Medulla oblongata (tissue), 1 donor: Measurements from ENCODE around the gene MRRF.

Source experiments
- DNase-seq: peaks from one replicate; pipeline ENCODE4 v3.0.0-alpha.2; 2015; ENCODE audit errors: extremely low spot score

Gene MRRF

GRCh38 chr9:122332083-122332482 is 67.4 kb downstream of the MRRF start:
- no peak for DNase-seq

DNA sequence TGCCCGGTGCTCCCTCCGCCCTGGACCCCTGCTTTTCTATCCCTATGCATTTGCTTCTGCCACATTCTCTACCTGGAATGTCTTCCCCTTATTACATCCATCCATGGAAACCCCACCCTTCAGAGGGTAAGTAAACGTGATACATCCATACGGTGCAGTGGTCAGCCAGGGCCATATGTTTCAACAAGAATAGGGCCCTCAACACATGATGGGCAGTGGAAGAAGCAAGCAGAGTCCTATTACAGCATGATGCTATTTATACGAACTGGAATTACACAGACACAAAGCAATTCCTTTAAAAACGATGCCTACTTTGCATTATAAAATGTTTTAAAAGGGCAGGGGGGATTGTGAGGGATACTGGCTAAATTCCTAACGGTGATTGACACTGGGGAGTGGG is 68.0 kb downstream of the MRRF start:
- DNase-seq = no peak

- DNase-seq = no peak
Measured at GRCh38 chr9:122333169-122333808, 68.6 kb downstream of the MRRF start.

DNA sequence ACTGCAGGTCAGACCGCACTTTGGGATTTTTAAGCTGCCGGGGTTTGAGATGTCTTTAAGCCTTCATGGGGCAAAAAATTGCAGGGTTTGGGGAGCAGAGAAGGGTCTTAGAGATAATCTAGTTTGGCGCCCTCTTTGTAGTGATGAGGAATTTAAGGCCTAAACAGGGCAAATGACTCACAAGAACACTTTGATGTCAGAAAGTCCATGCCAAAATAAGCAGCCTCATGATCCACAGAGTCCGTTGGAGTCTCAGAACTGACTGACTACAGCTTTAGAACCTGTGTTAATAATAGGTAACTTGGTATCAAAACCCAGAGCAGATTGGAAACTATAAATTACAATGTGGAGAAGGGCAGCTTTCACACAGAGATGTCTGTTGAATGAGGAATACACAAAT is 70.2 kb downstream of the MRRF start:
- no peak for DNase-seq

DNA sequence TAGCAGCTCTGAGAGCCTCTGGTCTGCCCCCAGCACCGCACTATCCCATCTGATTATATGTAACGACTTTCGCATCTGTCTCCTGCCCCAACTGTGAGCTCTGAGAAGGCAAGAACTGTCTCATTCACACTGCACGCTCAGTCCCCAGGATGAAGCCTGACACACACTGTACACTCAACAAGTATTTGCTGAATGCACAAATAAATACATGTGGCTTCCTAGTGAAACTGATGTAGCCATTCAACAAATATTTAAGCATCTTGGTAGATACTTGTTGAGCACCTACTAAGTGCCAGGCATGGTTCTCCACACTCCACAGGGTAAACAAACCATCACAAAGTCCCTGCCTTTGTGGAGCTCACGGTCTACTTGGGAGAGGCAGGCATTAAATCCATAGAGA is 71.5 kb downstream of the MRRF start:
- no peak for DNase-seq

DNA sequence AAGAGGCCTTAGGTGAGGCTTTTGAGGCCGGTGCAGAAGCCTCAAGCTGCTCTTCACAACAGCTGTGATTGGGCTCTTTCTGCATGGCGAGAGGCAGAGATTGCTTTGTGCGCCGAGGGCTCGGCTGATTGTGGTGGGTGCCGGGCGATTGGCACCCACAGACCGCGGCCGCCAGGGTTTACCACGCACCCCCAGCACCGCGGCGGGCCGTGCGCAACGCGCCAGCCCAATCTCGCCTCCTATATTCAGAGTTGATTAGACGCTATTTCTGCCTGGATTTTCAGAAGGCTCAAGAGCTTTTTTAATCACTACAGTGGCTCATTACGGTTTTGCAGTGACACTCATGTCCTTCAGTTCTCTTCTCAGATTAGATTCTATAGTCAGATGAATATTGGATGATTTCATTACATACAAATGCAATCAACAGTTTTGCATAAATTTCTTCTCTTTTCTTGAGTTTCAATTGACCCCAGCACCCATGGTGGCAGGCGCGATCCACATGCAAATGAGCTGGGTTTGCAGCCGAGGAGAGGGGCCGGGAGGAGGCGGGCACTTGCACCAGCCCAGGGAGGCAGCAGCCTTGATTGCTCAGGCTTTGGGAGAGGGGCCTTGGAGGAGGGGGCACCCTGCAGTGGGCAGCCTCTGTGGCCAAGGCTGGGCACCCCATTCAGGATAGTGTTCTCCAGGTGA is 72.3 kb downstream of the MRRF start:
- DNase-seq = no peak

DNA sequence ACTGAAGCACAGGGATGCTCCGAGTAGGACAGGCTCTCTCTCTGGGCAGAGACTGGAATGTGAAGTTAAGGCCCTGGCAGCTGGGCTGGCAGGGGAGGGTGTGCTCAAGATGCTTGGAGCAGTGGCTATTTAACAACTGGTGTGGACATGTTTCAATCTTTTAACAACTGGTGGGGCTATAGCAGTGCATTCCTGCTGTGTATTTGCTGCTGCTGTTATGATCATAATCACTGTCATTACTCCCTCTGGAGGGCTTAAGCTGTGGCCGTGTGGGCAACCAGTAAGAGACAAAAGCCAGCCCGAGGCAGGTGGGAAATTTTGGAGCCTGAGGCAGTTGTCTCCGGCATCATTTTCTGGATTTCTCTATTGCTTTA is 72.9 kb downstream of the MRRF start:
- no peak for DNase-seq

DNA sequence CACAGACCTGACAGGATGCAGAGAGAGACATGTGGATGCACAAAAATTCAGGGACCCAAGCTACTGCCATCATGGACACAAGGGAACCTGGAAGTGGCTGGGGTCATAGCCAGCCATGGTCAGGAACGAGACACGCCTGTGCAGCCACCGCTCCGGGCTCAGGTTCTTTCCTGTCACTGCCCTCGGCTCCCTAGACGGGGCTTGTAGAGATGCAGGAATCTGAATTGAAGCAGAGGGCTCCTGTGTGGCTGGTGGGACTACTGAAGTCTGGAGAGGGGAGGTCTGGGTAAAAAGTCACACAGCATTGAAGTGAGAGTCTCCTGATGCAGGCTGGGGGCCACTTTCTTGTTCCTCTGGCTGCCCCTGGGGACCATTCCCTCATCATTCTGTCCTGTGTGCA is 73.9 kb downstream of the MRRF start:
- no peak for DNase-seq

DNA sequence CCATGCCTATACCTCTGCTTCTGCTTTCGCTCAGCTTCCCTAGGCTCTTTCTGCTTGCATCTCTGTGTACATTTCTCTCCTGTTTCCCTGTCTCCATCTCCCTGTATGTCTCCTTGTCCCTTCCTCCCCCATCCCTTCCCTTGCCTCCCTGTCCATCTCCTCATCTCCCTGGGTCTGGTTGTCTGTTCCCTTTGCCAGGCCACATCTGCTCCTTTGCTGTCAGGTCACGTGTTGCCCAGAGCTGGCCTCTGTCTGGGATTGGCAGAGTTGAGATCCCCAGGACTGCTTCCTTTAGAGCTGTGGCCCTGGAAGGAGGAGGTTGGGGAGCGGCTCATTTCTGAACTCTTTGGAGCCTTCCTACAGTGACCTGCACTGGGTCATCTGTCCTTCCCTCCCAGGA is 74.3 kb downstream of the MRRF start:
- no peak for DNase-seq

- no peak for DNase-seq
Measured at GRCh38 chr9:122339579-122339978, 74.9 kb downstream of the MRRF start.

- DNase-seq = no peak
Measured at GRCh38 chr9:122340161-122340560, 75.5 kb downstream of the MRRF start.

- no peak for DNase-seq
Measured at GRCh38 chr9:122342323-122343050, 77.8 kb downstream of the MRRF start.

DNA sequence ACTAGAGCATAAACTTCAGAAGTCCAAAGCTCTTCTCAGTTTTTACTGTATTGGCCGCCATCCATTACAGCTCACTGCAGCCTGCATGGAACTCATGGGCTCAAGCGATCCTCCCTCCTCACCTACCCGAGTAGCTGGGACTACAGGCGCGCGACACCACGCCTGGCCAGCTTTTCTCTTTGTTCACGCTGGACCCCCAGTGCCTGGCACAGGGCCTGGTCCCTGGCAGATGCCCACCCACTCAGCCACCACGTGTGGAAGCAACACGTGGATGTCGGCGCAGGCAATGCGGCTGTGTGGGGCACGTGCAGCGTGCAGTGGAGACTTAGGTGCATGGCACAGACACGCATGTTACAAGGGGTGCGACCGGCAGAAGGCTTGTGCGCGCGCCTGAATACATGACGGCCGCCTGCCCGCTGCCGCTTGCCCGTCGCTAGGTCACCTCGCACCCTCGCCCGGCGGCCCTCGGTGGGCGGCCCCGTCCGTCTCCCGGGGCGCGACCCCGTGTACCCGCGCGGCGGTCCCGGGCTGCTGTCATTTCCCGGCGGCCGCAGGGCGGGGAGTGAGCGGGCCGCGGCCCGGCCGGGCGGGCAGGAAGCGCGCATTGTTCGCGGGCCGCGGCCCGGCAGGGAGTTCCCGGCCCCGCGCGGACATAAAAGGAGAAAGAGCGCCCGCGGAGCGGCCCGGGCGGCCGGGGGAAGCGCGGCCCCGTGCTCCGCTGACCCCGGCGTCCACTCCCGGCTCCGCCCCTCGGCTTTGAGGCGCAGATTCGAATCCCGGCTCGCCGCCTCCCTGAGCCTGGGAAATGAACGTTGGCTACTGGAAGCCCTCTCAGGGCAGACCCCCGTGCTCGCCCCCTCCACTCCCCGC is 82.0 kb downstream of the MRRF start:
- no peak for DNase-seq

DNA sequence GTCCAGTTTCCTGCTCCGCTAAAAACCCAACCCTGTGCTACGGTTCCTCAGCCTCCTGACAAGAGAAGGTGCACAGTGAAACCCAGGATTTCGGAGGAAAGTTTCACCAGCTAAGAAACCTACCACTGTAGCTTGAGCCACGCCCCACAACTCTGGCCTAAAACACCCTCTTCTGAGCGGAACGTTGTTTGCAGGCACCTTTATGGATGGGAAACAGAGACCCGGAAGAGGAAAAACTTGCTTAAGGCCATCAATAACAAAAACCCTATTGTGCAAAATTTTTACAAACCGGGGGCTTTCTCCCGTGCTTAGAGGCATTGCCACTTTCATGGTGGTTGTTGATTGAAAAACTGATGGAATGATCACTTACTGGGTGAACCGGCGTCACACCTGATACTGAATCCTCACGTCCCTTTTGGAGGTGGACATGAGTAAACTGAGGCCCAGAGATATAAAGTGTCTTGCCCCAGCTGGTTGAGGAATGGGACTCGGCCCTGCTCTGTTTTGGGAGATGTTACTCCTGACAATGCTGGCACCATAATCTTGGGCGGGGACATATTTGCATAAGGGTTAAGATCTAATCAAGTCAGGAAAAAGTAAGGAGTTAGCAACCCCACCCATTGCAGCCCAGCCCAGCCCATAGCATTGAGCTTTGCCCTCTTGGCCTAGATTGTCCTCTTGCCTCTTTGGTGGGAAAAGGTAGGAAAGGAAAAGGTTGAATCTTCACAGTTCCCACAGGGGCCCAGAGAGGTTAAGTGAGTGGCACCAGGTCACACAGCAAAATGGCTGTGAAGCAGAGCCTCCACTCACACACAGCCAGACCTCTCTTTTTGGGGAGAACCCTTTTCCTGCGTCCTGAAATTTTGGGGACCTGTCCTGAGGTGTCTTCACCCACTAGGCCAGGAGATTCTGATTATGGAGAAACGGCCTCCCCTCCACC is 82.9 kb downstream of the MRRF start:
- no peak for DNase-seq

GRCh38 chr9:122348288-122348777 is 83.7 kb downstream of the MRRF start:
- no peak for DNase-seq

DNA sequence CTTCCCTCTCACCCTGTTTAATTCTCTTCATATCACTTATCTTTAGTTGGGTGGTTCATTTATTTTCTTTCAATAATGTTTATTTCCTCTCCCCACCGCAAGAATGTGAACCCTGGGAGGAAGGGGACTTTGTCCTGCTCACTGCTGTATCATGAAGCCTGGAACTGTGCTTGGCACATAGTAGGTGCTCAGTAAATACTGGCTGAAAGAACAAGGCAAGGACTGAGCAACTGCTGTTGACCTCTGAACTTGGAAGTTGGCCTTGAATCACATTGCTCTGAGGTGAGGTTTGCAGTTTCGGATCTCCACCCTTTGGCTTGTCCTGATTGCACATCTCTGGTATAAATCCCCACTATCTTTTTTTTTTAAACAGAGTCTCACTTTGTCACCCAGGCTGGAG is 84.1 kb downstream of the MRRF start:
- DNase-seq = no peak

DNA sequence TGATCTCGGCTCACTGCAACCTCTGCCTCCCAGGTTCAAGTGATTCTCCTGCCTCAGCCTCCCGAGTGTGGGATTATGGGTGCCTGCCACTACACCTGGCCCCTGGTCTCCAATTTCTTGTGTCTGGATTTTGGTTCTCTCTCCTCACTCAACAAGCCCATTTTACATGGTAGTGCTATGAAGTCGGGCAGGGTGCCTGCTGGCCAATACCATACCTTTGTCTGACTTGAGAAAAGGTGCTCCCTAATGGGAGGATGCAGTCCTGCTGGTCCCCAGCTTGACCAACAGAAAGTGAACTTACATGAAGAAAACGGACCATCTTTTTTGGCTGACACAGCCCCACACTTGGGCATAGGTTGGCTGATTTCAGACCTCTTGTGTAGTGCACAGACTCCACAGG is 84.5 kb downstream of the MRRF start:
- no peak for DNase-seq

DNA sequence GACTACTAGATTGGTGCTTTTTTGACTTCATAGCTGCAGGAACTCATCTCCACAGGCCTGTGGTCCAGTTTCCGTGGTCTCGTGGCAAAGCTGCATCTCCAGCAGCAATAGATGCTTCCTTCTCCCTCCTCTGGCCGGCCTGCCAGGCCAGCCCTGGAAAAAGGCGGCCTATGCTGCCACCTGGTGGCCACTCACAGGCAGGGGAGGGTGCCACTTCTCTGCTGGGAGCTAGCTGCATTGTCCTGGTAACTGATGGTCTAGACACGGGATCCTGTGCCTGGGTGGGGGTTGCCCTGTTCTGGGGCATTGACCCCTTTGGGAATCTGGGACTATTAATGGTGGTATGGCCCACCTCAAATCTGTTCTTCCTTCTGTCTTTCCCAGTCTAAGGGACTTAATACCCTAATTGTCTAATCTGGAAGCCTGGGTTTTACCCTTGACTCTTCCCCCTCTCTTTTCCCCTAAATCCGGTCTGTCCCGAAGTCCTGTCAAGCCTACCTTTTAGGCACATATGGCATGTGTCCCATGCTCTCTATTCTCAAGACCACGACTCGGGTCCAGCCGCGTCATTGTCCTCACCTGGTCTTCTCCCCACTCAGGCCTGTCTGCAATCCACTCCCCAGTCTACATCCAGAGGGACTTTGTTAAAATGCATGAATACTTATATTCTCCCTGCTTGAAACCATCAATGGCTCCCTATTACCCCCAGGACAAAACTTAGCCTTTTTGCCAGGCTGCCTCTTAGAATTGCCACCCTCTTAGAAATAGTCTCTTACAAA is 86.1 kb downstream of the MRRF start:
- DNase-seq = peak; percentile 90

DNA sequence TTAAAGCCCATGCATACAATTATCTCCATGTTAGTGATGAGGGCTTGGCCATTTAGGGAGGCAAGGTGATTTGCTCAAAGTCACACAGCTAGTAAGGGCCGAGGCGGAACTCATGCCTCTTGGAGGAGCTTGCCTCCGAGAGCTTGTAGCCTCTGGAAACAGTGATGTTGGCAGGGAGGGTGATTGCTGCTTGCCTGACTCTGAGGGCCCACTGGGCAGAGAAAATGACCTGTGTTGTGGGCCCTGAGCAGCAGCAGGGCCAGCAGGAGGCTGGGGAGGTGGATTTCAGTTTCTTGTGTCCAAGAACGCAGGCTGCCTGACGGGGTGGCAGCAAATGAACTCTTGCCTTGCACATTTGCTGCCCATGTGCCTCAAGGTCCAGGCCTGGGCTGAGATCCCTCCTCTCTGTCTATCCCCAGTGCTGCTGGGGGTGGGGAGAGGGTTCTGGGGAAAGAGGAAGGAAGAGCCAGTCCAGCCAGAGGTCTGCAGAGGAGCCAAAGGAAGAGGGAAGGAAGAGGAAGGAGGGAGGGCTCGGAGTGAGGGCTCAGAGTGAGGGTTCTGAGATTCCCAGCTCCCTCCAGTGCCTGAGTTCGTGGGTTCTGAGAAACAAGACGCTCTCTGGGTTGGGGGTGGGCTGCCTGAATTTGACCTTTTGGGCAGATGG is 90.0 kb downstream of the MRRF start:
- DNase-seq = peak; percentile 69
